Inflammatory macrophage (primary cell): ENCODE measurements around the gene UNC5A.

Experiments used
- DNase-seq, 2 donors: peaks; one replicate each; pipeline ENCODE4 v3.0.0-alpha.2; 2020 to 2022

UNC5A gene

GRCh38 chr5:176881021-176881749 is 70.8 kb downstream of the UNC5A start:
- no peak for DNase-seq

DNA sequence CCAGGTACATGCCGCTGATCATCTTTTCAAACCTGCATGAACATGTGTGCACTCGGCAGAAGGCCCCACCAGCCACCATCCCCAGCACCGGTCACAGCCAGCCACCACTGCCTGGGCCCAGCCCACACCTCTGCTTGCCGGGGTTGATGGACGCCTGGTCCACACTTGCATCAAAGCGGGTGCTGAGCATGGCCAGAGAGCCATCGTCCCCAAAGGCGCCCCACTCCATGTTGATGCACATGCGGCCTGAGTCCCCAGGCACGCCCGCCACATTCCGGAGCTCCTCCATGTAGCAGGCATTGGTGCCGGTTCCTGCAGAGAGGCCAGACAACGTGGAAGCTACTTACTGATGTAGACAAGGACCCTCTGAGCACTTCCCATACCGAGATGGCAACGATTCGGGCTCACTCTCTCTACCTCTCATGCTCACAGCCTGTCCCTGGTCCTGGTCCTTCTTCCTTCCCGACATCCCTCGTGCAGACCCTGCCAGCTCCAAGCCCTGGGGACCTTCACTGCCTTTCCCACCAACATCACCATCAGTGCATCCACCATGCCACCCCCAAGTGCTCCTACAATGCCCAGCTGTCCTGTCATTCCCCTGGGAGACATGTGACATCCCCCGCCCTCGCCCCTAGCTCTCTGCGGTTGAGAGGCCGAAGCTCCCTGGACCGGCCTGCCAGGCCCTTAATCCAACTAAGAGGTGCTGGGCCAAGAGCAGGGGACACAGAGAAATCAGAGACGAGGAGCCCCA is 71.6 kb downstream of the UNC5A start:
- no peak for DNase-seq

DNA sequence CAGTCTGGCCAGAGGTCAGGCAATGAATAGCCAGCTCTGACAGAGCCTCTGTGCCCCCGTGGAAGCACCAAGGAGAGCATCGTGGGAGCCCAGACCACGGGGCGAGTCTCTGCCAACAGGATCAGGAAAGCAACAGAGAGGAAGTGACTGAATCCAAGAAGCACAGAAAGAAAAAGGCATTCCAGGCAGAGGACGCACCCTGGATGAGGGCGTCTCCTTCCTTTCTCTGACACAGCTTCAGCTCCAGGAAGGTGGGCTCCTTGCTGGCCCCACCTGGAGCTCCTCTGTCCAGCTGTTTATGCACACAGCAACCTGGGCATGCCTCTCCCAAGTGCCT is 72.2 kb downstream of the UNC5A start:
- no peak for DNase-seq

DNA sequence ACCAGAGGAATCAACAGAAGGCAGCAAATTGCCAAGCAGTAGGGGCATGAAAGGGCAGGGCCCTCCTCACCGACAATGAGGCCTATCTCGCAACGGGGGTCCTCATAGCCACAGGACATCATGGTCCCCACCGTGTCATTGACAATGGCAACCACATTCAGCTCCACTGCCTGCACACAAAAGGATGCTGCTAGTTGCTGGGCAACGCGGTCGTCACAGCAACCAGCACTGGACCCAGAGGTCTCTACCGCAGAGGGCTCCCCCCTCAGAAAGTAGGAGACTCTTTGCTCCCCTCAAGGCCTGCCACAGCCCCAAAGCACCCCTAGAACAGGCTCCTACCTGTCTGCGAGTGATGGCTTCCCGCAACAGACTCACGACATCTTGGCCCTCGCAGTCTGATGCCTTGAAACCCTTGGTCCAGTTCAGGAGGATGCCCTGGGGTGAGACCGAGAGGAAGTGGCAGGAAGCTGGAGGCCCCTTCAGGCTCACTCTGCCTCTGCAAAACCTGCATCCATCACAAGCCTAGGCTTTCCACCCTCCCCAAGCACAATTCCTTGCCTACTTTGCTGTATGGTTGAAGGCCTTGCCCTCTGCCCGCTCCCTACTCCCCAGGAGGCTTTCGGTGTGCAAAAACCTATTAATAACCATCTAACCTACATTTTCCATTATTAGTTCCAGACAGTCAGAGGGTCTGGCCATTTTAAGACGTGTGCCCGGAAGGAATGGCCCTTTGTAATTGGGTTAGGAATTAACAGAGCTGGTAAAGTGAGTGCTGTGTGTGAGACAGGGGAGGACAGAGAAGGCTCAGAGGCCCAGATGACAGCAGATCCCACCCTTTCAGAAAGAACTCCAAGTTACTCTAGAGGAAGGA is 73.6 kb downstream of the UNC5A start:
- DNase-seq: no peak

DNA sequence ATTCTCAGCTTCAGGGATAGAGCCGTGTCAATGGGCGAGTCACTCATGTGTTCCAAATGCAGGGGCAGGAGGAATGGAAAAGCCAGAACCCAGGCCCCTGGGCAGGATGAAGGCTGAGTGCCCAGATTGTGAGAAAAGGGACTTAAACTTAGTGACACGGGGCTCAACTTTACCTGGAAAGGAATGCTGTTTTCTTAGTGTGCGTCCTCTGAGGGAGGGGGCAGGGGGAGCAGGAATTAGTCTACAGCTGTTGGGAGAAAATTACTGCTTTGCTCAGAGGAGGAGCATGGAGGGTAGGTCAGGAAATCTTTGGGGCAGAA is 74.2 kb downstream of the UNC5A start:
- no peak for DNase-seq

GRCh38 chr5:176886336-176887251 is 76.2 kb downstream of the UNC5A start:
- DNase-seq: no peak

DNA sequence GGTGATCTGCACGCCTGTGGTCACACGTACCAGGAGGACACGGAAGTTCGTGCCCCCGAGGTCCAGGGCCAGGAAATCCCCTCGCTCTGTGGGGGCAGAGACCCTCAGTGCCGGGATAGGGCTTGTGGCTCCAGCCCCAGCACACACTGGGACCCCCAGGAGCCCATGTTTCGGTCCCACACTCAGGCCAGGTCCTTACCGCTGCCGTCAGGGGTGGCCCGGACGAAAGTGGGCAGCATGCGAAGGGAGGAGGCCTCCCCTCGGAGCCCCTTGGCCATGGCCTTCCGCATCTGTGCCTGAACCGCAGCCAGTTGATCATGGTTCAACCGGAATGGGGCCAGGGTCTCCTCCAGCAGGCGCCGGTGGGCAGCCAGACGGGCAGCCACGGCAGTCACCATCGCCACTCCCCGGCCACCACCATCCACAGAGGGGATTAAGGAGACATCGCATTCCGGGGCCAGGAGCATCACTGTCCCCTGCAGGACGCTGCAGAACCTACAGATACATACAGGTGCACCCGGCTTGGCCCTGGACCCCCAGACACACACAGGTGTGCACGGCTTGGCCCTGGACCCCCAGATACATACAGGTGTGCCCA is 77.0 kb downstream of the UNC5A start:
- DNase-seq: no peak

DNA sequence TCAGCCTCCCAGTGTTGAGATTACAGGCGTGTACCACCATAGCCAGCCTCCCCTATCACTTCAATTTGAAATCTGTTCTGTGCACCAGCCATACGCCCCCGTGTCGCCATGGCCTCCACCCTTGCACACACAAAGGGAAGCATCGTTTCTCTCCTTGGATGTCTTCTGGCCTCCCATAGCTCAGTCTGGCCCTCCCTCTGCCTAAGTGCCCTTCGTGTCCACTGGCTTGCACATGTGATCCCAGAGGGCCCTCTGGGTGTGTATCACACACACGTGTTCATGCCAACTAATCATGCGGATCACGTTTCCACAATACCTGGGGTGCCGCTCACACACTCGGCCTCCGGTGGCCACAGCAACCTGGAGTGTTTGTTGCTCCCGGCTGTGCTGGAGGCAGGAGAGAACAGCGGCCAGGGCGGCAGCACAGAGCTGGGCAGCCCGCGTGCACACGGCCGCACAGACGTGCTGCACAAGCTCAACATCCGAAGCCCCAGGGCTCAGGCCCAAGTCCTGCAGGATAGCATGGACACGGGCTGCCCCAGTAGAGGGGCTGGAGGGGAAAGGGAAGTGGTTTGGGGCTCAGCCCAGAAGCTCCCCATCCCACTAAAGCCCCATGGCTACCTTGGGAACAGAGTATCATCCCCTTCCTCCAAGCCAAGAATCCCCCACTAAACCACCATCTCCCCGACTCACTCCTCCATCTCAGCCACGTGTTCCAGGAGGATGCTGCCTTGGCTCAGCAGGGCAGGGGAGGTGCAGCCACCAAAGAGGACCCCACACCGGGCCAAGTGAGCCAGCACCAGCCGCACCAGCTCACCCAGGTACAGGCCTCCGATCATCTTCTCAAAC is 77.9 kb downstream of the UNC5A start:
- no peak for DNase-seq

GRCh38 chr5:176888865-176889165 is 78.5 kb downstream of the UNC5A start:
- no peak for DNase-seq

DNA sequence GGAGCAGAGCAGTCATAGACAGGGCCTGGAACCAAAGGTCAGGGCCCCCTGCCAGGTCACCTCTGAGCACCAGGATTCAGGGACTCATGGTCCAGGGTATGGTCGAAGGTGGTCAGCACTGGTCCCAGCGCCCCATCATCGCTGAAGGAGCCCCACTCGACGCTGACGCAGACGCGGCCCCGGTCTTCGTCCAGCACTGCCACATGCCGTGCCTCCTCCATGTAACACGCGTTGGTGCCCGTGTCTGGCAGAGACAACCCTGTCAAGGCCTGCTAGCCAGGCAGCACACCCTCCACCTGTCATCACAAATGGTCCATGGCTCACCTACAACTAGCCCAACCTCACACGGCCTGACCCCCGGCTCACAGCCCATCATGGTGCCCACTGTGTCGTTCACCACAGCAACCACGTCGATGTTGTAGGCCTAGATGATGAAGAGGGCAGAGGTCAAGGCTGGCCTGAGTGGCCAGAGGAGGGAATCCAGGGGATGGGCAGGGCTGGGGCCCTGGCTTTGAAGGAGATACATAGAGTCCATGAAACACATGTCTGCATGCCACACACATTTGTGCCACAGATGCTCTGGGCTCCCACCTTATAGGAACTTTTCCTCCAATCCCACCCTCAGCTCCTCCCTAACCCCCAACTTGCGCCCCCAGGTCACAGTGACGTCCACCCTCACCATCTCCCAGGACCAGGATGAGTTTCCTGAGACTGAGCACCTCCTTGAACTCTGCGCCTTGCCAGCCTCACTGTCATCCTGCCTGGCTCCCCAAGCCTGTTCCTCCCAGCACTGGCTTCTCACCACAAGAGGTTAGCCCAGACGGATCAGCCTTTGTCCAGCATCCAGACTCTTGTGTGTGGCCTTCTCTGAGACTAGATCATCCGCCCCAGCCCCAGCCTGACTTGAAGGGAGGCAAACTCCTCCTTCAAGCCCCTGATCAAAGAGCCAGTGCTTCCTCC is 79.2 kb downstream of the UNC5A start:
- no peak for DNase-seq

GRCh38 chr5:176890455-176891330 is 80.3 kb downstream of the UNC5A start:
- no peak for DNase-seq

DNA sequence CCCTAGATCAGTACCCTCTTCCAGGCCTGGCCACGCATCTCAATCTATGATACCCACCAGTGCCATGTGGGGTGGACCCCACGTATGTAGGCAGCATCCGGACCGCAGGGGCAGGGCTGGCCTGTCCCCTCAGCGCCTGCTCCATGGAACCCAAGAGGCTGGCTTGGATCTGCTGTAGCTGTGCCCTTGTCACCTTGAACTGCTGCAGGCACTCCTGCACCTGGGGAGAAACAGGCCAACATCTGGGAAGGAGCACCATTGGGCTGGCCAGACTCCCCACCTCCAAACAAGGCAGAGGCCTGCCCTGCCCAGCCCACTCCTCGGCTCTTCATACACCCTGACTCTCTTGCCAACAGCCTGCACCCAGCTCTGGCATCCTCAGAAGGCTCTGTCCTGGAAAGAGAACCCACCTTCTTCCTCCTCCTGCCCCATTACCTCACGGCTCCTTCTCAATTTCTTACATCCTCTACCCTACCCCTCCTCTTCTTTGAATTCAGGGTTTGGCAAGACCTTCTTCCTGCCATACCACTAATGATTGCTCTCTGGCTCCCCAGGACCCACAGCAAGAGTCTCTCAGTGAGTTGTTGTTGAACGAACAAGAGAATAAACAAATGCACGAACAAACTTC is 81.1 kb downstream of the UNC5A start:
- no peak for DNase-seq

- no peak for DNase-seq
These were observed 82.3 kb downstream of the UNC5A start for GRCh38 chr5:176892663-176893062.

- no peak for DNase-seq
These were observed 83.9 kb downstream of the UNC5A start for GRCh38 chr5:176894298-176894697.

DNA sequence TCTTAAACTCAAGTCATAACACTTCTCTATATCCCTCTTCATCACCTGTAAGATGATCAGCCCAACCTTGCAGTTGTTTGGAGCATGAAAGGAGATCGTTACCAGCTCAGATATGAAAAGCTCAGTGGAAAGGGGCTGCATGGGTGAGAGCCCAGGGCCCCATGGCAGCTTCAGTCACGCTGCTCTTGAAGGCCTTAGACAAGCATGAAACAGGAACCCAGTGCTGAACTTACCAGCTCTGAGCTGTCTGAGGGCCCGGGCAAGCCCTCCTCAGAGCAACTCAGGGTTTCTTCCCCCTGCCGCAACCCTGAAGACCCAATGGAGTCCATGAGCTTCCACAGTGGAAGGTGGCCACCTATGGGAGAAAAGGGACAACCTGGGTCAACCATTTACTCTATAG is 85.5 kb downstream of the UNC5A start:
- DNase-seq: peak in 1 of 2 donors; percentile 31

- peak; percentile 64 to 77 for DNase-seq
These were observed 86.9 kb downstream of the UNC5A start for GRCh38 chr5:176897263-176897662.

DNA sequence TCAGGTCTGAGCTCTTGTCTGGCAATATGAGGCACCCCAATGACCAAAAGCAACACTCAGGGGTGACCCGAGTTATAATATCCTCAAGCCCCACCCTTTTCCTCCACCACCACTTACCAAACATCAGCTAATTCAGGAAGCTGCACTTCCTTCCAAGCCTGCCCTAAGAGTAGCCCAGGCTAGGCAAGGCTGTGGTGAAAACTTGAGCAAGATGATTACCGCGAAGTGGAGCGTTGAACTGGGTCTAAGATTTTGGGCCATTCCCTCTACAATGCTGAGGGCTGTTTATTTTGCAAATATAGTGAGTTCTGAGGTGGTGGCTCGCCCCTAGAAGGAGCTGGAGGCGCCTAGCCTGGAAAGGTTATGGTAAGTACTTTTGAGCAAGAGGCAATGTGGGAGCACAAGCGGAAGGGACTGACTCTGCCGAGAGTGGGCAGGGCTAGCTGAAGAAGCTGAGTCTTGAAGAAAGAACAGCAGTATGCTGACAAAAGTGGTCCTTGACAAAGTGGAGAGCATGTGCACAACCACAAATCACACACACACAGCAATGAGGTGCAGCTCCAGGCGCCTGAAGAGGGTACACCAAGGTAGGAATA is 89.0 kb downstream of the UNC5A start, which contains the start of gene HK3:
TSS of gene HK3 (minus strand) at position 51 of the 596 bp plus-strand sequence. CDS start 3,187 bp downstream, outside the sequence.
- peak; percentile 89 to 93 for DNase-seq
